Measurements from ENCODE around the gene SHANK1.

SHANK1 gene

DNA sequence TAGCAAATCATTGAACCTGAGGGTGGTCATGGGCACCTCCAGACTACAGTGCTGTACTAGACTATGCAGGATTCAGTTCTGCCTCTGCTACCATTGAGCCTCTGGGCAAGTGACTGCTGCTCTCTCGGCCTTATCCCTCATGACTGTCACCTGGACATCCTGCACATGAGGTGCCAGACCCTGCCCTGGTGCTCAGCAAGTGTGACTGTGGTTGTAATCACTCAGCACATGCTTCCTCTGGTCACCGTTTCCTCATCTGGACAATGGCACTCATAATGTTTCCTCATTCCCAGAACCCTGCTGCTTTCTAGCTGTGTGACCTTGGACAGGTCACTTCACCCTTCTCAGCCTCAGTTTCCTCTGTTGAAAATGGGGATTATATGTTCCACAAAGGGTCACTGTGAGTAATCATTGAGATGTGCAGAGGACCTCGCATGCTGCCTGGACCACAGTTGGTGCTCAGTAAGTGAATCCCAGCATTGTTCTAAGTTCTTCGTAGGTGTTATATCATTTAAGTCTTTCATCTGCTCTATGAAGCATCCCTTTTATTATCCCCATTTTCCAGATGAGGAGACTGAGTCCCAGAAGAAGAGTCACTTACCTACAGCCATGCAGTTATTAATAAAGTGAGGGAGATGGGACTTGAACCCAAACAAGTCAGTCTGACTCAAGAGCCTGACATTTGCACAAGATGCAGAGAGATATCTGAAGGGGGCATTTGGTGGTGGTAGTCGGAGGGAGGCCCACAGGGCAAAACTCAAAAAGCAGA, 83.1 kb downstream of the SHANK1 start:
- peaks cover 6 to 32% of the 10 kb centered on the region in 2 donors for H3K27me3 ChIP-seq (ENCODE audit: control insufficient read depth in 1 of 2, insufficient read depth in 2 of 2, low read length in 2 of 2)
- H3K4me3 ChIP-seq (ENCODE audit: low read depth in 1 of 2, low read length in 2 of 2), result no peak overlapping the region
- H3K36me3 ChIP-seq (ENCODE audit: insufficient read depth, low read length), result no peaks in the 10 kb centered on the region
- peaks cover 12% of the 10 kb centered on the region for H3K9me3 ChIP-seq (ENCODE audit: low read length)
- H3K4me1 ChIP-seq (ENCODE audit: insufficient read depth, low read length), result no peaks in the 10 kb centered on the region
- H3K27ac ChIP-seq (ENCODE audit: low read depth, low read length), result no peak overlapping the region
- H3K9ac ChIP-seq (ENCODE audit: low read length), result no peak overlapping the region

DNA sequence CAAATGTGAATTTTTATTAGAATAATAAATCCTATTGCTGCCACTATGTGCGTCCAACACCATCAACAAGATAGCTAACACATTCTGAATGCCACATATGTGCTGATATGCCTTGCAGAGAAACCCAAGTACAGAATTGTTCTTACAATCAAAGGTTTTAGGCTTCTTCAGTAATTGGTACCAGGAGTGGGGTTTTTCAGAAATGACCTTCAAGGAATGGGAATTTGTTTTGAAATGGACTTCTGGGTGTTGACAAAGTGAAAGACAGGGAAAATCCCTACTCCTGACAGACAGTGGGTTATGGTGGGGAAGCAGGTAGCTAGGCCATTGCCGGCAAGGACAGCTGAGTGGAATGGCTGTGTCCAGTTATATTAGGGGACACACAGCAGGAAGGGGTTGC, 85.6 kb downstream of the SHANK1 start:
- H3K9ac ChIP-seq (ENCODE audit: low read length), result no peak overlapping the region
- H3K27ac ChIP-seq (ENCODE audit: low read depth, low read length), result no peak overlapping the region
- peaks cover 6 to 20% of the 10 kb centered on the region in 2 donors for H3K27me3 ChIP-seq (ENCODE audit: control insufficient read depth in 1 of 2, insufficient read depth in 2 of 2, low read length in 2 of 2)
- H3K4me1 ChIP-seq (ENCODE audit: insufficient read depth, low read length), result no peaks in the 10 kb centered on the region
- no peaks in the 10 kb centered on the region for H3K36me3 ChIP-seq (ENCODE audit: insufficient read depth, low read length)
- no peak overlapping the region for H3K4me3 ChIP-seq (ENCODE audit: low read depth in 1 of 2, low read length in 2 of 2)
- H3K9me3 ChIP-seq (ENCODE audit: low read length), result peaks cover 12% of the 10 kb centered on the region

DNA sequence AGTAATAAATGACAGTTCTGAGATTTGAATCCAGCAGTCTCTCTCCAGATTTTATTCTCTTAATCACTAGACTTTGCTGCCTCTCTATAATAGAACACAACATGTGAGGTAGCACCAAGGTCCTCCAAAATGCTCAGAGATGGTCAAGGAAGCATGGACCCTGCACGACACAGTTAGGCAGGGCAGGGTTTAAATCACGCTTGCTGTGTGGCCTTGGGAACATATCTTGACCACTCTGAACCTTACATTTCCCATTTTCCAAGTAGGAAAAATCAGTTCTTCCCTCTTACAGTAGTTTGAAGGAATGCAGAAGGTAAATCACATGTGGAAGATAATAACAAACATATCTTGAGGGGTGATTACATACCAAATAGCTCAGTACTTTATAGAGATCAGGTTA, 86.2 kb downstream of the SHANK1 start:
- Histone ChIP-seq H3K36me3 (ENCODE audit: insufficient read depth, low read length) (no peaks in the 10 kb centered on the region), H3K4me3 (ENCODE audit: low read depth in 1 of 2, low read length in 2 of 2) (no peak overlapping the region), H3K9ac (ENCODE audit: low read length) (no peak overlapping the region), H3K27ac (ENCODE audit: low read depth, low read length) (no peak overlapping the region), H3K4me1 (ENCODE audit: insufficient read depth, low read length) (no peaks in the 10 kb centered on the region), H3K9me3 (ENCODE audit: low read length) (peaks cover 12% of the 10 kb centered on the region), H3K27me3 (ENCODE audit: control insufficient read depth in 1 of 2, insufficient read depth in 2 of 2, low read length in 2 of 2) (peaks cover 6 to 13% of the 10 kb centered on the region in 2 donors)

DNA sequence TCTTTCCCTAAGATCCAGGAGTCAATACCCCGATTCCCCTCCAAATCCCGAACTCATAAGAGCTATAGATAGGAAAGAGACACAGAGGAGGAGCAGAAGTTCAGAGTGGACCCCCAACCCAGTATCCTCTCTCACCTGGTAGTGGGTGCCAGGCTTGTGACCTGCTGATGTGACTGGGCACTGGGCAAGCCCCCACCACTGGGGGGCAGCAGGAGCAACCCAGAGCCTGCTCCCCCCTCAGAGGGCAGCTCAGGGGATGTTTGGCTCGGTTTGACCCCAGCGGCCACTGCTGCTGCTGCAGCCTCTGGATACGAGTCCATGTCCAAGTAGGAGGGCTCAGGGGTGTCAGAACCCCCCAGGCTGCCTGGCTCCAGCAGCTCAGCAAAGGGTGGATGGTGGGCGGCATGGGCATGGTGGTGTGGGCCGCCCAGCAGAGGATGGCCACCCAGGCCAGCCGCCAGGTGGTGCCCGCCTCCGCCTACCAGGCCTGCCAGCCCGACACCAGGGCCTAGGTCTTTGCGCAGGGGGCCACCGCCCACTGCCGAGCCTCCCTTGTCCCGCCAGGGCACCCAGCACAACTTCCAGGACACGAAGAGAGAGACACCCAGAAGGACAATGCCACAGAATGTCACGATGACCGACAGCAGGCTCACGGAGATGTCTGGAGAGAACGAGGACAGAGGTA, 87.3 kb downstream of the SHANK1 start:
- no peak overlapping the region for H3K4me3 ChIP-seq (ENCODE audit: low read depth in 1 of 2, low read length in 2 of 2)
- peaks cover 12% of the 10 kb centered on the region for H3K9me3 ChIP-seq (ENCODE audit: low read length)
- H3K27me3 ChIP-seq (ENCODE audit: control insufficient read depth in 1 of 2, insufficient read depth in 2 of 2, low read length in 2 of 2), result peaks cover 0 to 7% of the 10 kb centered on the region in 2 donors
- H3K9ac ChIP-seq (ENCODE audit: low read length), result no peak overlapping the region
- no peak overlapping the region for H3K27ac ChIP-seq (ENCODE audit: low read depth, low read length)
- no peaks in the 10 kb centered on the region for H3K4me1 ChIP-seq (ENCODE audit: insufficient read depth, low read length)
- no peaks in the 10 kb centered on the region for H3K36me3 ChIP-seq (ENCODE audit: insufficient read depth, low read length)

DNA sequence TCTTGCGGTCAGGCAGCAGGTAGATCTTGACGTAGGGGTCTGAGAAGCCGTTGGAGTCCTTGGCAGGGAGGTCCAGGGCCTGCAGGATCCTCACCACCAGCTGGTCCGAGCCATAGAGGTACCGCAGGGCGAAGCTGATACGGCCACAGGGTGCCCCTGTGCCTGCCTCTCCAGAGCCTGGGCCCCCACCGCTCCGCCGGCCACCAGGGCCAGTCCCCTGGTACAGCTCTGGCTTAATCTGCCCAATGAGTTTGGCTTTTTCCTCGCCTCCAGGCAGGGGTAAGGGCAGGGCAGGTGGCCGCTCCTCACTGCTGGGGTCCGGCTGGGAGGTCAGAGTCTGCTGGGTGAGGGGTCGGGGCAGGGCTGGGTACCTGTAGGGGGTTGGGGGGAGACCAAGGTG, 89.8 kb downstream of the SHANK1 start:
- no peaks in the 10 kb centered on the region for H3K36me3 ChIP-seq (ENCODE audit: insufficient read depth, low read length)
- no peak overlapping the region for H3K4me3 ChIP-seq (ENCODE audit: low read depth in 1 of 2, low read length in 2 of 2)
- H3K27ac ChIP-seq (ENCODE audit: low read depth, low read length), result no peak overlapping the region
- no peaks in the 10 kb centered on the region for H3K4me1 ChIP-seq (ENCODE audit: insufficient read depth, low read length)
- peaks cover 0 to 3% of the 10 kb centered on the region in 2 donors for H3K27me3 ChIP-seq (ENCODE audit: control insufficient read depth in 1 of 2, insufficient read depth in 2 of 2, low read length in 2 of 2)
- peaks cover 12% of the 10 kb centered on the region for H3K9me3 ChIP-seq (ENCODE audit: low read length)
- H3K9ac ChIP-seq (ENCODE audit: low read length), result no peak overlapping the region

DNA sequence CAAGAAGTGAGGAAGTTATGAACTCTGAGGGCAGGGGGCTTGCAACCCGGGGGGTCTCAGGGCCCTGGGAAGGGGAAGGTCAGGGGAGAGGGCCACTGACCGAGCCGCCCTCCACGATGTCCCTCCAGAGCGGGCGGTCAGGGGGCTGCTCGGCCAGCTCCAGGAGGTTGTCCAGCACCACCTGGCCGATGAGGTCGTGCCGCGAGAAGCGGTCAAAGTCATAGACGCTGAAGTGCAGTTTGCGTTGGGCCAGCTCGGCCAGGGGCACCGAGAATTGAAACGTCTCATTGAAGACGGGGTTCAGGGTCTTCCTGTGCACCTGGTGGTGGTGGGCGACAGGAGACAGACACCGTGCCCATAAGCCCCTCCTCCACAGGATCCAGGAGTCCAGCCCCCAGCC, 90.4 kb downstream of the SHANK1 start:
- Histone ChIP-seq H3K27me3 (ENCODE audit: control insufficient read depth in 1 of 2, insufficient read depth in 2 of 2, low read length in 2 of 2) (peaks cover 0 to 3% of the 10 kb centered on the region in 2 donors), H3K36me3 (ENCODE audit: insufficient read depth, low read length) (no peaks in the 10 kb centered on the region), H3K4me3 (ENCODE audit: low read depth in 1 of 2, low read length in 2 of 2) (no peak overlapping the region), H3K9ac (ENCODE audit: low read length) (no peak overlapping the region), H3K9me3 (ENCODE audit: low read length) (peaks cover 9% of the 10 kb centered on the region), H3K27ac (ENCODE audit: low read depth, low read length) (no peak overlapping the region), H3K4me1 (ENCODE audit: insufficient read depth, low read length) (no peaks in the 10 kb centered on the region)

DNA sequence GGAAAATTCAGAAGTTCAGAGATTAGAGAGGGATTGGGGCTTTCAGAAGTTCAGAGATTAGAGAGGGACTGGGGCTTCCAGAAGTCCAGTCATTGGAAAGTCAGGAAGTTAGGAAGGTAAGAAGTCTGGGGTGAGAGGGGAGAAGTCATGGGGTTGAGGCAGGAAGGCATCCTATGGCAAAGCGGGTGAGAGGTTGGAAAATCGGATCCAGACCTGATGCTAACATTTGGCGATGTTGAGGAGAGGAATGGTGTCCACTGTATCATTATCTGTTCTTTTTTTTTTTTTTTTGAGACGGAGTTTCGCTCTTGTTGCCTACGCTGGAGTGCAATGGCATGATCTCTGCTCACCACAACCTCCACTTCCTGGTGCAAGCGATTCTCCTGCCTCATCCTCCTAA, 91.1 kb downstream of the SHANK1 start:
- H3K27me3 ChIP-seq (ENCODE audit: control insufficient read depth in 1 of 2, insufficient read depth in 2 of 2, low read length in 2 of 2), result peaks cover 0 to 3% of the 10 kb centered on the region in 2 donors

DNA sequence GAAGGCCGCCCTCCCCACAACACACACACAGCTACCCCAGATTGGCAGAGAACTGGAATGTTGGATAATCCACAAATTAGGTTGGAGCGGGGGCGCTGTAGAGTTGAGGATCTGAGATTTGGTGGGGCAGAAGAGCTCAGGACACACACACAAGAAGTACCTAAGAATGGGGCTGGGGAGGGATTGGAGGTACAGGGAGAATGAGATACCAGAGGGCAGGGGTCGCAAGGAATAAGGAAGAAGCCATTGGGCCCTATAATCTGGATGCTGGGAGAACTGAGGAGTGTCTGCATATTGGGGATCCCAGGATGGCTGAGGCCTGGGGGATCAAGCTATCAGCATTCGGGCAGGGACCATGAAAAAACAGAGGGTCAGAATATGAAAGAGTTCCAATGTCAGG, 91.5 kb downstream of the SHANK1 start:
- H3K4me1 ChIP-seq (ENCODE audit: insufficient read depth, low read length), result no peaks in the 10 kb centered on the region
- H3K9ac ChIP-seq (ENCODE audit: low read length), result no peak overlapping the region
- H3K36me3 ChIP-seq (ENCODE audit: insufficient read depth, low read length), result no peaks in the 10 kb centered on the region
- H3K27me3 ChIP-seq (ENCODE audit: control insufficient read depth in 1 of 2, insufficient read depth in 2 of 2, low read length in 2 of 2), result peaks cover 0 to 3% of the 10 kb centered on the region in 2 donors
- no peak overlapping the region for H3K4me3 ChIP-seq (ENCODE audit: low read depth in 1 of 2, low read length in 2 of 2)
- no peak overlapping the region for H3K27ac ChIP-seq (ENCODE audit: low read depth, low read length)
- no peaks in the 10 kb centered on the region for H3K9me3 ChIP-seq (ENCODE audit: low read length)

More for the DNA sequence above, 91.1 kb downstream of the SHANK1 start:
- H3K4me3 ChIP-seq (ENCODE audit: low read depth in 1 of 2, low read length in 2 of 2), result no peak overlapping the region
- no peaks in the 10 kb centered on the region for H3K36me3 ChIP-seq (ENCODE audit: insufficient read depth, low read length)
- no peak overlapping the region for H3K9ac ChIP-seq (ENCODE audit: low read length)
- peaks cover 3% of the 10 kb centered on the region for H3K9me3 ChIP-seq (ENCODE audit: low read length)
- no peak overlapping the region for H3K27ac ChIP-seq (ENCODE audit: low read depth, low read length)
- H3K4me1 ChIP-seq (ENCODE audit: insufficient read depth, low read length), result no peaks in the 10 kb centered on the region

DNA sequence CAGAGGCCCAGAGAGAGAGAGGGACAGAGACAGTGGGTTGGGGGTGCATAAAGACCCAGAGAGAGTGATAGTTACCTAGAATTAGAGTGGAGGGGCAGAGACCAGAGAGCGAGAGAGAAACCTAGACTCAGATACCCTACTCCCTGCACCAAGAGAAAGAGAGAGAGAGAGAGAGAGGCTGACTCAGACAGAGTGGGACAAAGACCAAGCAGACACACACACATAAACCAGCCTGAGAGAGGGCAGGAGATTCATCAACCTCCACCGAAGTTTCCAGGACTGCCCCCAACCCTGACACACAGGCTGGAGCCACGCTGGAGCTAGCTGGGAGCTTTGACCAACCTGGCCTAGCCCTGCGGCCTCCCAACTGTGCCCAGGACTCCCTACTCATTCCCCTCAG, 92.8 kb downstream of the SHANK1 start:
- H3K27ac ChIP-seq (ENCODE audit: low read depth, low read length), result no peak overlapping the region
- no peak overlapping the region for H3K4me3 ChIP-seq (ENCODE audit: low read depth in 1 of 2, low read length in 2 of 2)
- H3K27me3 ChIP-seq (ENCODE audit: control insufficient read depth in 1 of 2, insufficient read depth in 2 of 2, low read length in 2 of 2), result no peaks in the 10 kb centered on the region
- H3K4me1 ChIP-seq (ENCODE audit: insufficient read depth, low read length), result no peaks in the 10 kb centered on the region
- no peaks in the 10 kb centered on the region for H3K36me3 ChIP-seq (ENCODE audit: insufficient read depth, low read length)
- H3K9me3 ChIP-seq (ENCODE audit: low read length), result no peaks in the 10 kb centered on the region
- H3K9ac ChIP-seq (ENCODE audit: low read length), result no peak overlapping the region

DNA sequence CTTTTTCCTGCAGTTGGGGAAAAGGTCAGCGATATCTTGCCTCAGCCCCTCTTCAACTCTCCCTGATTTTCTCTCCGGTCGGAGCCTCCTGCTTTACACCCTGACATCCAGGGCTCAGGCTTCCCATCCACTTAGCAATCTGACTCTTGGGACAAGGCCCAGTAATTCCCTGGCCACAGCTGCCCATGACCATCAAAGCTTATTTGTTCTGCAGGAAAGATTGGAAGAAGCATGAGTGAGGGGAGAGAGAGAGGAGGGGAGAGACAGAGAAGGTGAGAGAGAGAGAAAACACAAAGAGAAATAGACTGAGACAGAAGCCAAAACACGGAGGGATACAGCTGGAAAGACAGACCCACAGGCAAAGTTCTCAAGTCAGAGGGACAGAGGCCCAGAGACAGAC, 93.6 kb downstream of the SHANK1 start:
- Histone ChIP-seq H3K9ac (ENCODE audit: low read length) (no peak overlapping the region), H3K36me3 (ENCODE audit: insufficient read depth, low read length) (no peaks in the 10 kb centered on the region), H3K4me1 (ENCODE audit: insufficient read depth, low read length) (no peaks in the 10 kb centered on the region), H3K27ac (ENCODE audit: low read depth, low read length) (no peak overlapping the region), H3K4me3 (ENCODE audit: low read depth in 1 of 2, low read length in 2 of 2) (no peak overlapping the region), H3K27me3 (ENCODE audit: control insufficient read depth in 1 of 2, insufficient read depth in 2 of 2, low read length in 2 of 2) (no peaks in the 10 kb centered on the region), H3K9me3 (ENCODE audit: low read length) (no peaks in the 10 kb centered on the region)

DNA sequence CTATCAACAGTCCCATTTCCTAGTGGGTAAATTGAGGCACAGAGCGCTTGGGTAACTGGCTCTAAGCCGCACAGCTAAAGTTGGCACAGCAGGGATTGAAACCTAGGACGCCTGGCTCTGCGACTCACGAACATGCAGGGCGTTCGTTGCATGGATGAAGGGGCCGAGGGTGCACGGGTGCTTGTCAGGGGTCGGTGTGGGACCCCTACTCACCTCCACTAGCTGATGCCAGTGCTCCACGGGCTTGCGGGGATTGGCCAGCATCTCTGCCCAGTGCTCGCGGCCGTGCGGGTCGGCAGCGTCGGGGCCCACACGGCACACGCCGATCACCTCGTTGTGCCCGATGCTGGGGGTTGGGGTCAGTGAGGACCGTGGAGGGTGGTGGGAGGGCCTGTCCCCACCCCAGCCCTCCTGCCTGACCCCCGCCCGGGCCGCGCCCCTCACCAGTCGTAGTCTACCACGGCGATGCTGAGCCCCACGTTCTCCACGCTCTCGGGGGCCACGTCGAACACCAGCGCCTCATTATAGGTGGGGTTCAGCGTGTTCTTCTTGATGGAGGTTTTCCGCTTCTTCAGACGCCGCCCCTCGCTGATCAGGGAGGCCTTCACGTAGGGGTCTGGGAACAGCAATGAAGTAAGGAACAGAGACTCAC, 94.5 kb downstream of the SHANK1 start:
- H3K27me3 ChIP-seq (ENCODE audit: control insufficient read depth in 1 of 2, insufficient read depth in 2 of 2, low read length in 2 of 2), result no peaks in the 10 kb centered on the region
- H3K36me3 ChIP-seq (ENCODE audit: insufficient read depth, low read length), result no peaks in the 10 kb centered on the region
- H3K9me3 ChIP-seq (ENCODE audit: low read length), result no peaks in the 10 kb centered on the region
- H3K4me1 ChIP-seq (ENCODE audit: insufficient read depth, low read length), result no peaks in the 10 kb centered on the region
- H3K4me3 ChIP-seq (ENCODE audit: low read depth in 1 of 2, low read length in 2 of 2), result no peak overlapping the region
- H3K27ac ChIP-seq (ENCODE audit: low read depth, low read length), result no peak overlapping the region
- H3K9ac ChIP-seq (ENCODE audit: low read length), result no peak overlapping the region
